BJ (cell line): ENCODE measurements around the gene LRRC8A. TPM values are rescaled to one million over a fixed set of nuclear protein-coding genes. Genes with fewer than 3 reads are reported as not detected.

ENCODE experiments used
- CTCF ChIA-PET: fragments of 350-600 bp; formaldehyde crosslinking; extraction: SDS; loops from one replicate; lab custom pipeline; 2021; ENCODE audit warnings: antibody characterized with exemption, inconsistent platforms; lab: Yijun Ruan, JAX
- POLR2A ChIA-PET: fragments of 300-600 bp; sonication (Branson Sonifier 250); formaldehyde crosslinking; extraction: SDS; loops from one replicate; lab custom pipeline; 2021; ENCODE audit warnings: antibody characterized with exemption; lab: Charles Lee
- DNase-seq: peaks from one replicate; pipeline ENCODE4 v3.0.0-alpha.2; 2011; ENCODE audit warnings: low read depth
- H3K27me3 ChIP-seq: 2 replicates; pipeline ENCODE4 v1.6.0; 2011; ENCODE audit warnings: low read length; ENCODE audit not compliant: control insufficient read depth, insufficient read depth
- H3K36me3 ChIP-seq: 2 replicates; pipeline ENCODE4 v1.5.1; 2011; ENCODE audit warnings: low read length; ENCODE audit not compliant: control insufficient read depth, insufficient read depth
- H3K4me3 ChIP-seq: 2 replicates; pipeline ENCODE4 v1.5.1; 2011; ENCODE audit warnings: low read depth, mild to moderate bottlenecking, control low read depth, low read length
- CTCF ChIP-seq: IDR thresholded peaks from 2 replicates; pipeline ENCODE4 v1.5.1; 2011; ENCODE audit warnings: low read depth, mild to moderate bottlenecking, control low read depth, inconsistent platforms, low read length, moderate library complexity; ENCODE audit not compliant: insufficient read depth
- polyA plus RNA-seq: library from polyadenylated mRNA; depleted of rRNA; stranded (reverse); fragments of >200 nt; gene quantifications from 2 replicates; pipeline ENCODE4 v1.2.3, GENCODE V29; 2011

Gene LRRC8A
- polyA plus RNA-seq, 1 experiment: 56.2 TPM

GRCh38 chr9:128917151-128917849, 35.4 kb downstream of the LRRC8A start:
- H3K4me3 ChIP-seq: no peak overlapping the region
- TF ChIP-seq CTCF: no peak
- ChIA-PET CTCF (interaction anchor here (5.7 kb wide), 1 partner anchor 10 kb away, joined by 24 read pairs; no protein-coding TSS in a partner anchor), POLR2A (no interaction called here)
- no peak for DNase-seq
- peaks cover 13% of the 10 kb centered on the region for H3K36me3 ChIP-seq
- H3K27me3 ChIP-seq: no peaks in the 10 kb centered on the region

GRCh38 chr9:128918921-128919320, 37.0 kb downstream of the LRRC8A start:
- CTCF ChIA-PET: interaction anchor here (2.4 kb wide), 1 partner anchor 9 kb away, joined by 11 read pairs; no protein-coding TSS in a partner anchor
- no peak overlapping the region for H3K4me3 ChIP-seq

GRCh38 chr9:128919402-128920089, 37.6 kb downstream of the LRRC8A start:
- no peak for TF ChIP-seq CTCF
- Histone ChIP-seq H3K36me3 (peaks cover 13% of the 10 kb centered on the region), H3K4me3 (no peak overlapping the region), H3K27me3 (no peaks in the 10 kb centered on the region)
- DNase-seq: no peak
- CTCF ChIA-PET: interaction anchor here (2.2 to 2.4 kb wide), 2 partner anchors 9 to 56 kb away, joined by 8 to 11 read pairs; no protein-coding TSS in a partner anchor
- POLR2A ChIA-PET: interaction anchor here (0.7 kb wide), 1 partner anchor 783 kb away, joined by 3 read pairs; no protein-coding TSS in a partner anchor

More at GRCh38 chr9:128918921-128919320, 37.0 kb downstream of the LRRC8A start:
- DNase-seq: no peak
- POLR2A ChIA-PET: no interaction called here
- Histone ChIP-seq H3K36me3 (peaks cover 13% of the 10 kb centered on the region), H3K27me3 (no peaks in the 10 kb centered on the region)
- no peak for TF ChIP-seq CTCF

- TF ChIP-seq CTCF: no peak
- Histone ChIP-seq H3K4me3 (no peak within 1 kb of the TSS), H3K36me3 (peaks cover 11% of the 10 kb centered on the region), H3K27me3 (no peaks in the 10 kb centered on the region)
- DNase-seq: no peak
- ChIA-PET POLR2A (interaction anchor here (0.7 to 0.8 kb wide), 2 partner anchors 8 to 782 kb away, joined by 3 to 7 read pairs; no protein-coding TSS in a partner anchor), CTCF (interaction anchor here (0.9 to 2.4 kb wide), 4 partner anchors 8 to 102 kb away, joined by 3 to 11 read pairs (median 6); partner anchors contain the start of genes ENDOG, KYAT1 and LRRC8A)
Measured at GRCh38 chr9:128920381-128921058, 38.6 kb downstream of the LRRC8A start, which contains the start of gene PHYHD1. Gene PHYHD1, plus strand, starts transcription at chr9:128920982. Its CDS starts 1,342 bp downstream, at chr9:128922324.
